ENCODE measurements around the gene ATAD1.

The ATAD1 gene

DNA sequence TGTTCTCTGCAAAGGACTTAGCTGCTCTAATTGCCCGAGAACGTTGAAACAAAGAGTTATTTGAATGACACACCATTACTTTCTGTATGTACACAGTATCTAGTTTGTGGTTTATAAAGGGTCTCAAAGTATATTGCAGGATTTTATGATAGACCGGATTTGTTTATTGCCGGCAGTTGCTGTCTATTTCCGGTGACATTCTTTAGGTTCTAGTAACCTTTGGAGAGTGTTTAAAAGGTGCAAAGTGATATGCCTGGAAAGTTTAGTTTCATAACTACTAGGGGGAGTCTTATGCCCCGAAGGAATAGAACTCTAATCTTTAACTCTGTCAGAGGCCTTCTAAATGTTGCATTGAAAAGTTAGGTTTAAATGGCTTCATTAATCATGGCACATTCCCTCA lies 94.5 kb downstream of the ATAD1 start:
- ATAC-seq = no peak
- TF ChIP-seq, protein P1, sequence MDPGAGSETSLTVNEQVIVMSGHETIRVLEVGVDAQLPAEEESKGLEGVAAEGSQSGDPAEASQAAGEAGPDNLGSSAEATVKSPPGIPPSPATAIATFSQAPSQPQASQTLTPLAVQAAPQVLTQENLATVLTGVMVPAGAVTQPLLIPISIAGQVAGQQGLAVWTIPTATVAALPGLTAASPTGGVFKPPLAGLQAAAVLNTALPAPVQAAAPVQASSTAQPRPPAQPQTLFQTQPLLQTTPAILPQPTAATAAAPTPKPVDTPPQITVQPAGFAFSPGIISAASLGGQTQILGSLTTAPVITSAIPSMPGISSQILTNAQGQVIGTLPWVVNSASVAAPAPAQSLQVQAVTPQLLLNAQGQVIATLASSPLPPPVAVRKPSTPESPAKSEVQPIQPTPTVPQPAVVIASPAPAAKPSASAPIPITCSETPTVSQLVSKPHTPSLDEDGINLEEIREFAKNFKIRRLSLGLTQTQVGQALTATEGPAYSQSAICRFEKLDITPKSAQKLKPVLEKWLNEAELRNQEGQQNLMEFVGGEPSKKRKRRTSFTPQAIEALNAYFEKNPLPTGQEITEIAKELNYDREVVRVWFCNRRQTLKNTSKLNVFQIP (CRISPR knock-in tag; IDR thresholded peaks at IDR 0.05; ENCODE audit: borderline replicate concordance, low read depth) = no peak
- no peak for TF ChIP-seq CREB5 (CRISPR knock-in tag; IDR thresholded peaks at IDR 0.05; ENCODE audit: low read depth)
- TF ChIP-seq, protein P2, sequence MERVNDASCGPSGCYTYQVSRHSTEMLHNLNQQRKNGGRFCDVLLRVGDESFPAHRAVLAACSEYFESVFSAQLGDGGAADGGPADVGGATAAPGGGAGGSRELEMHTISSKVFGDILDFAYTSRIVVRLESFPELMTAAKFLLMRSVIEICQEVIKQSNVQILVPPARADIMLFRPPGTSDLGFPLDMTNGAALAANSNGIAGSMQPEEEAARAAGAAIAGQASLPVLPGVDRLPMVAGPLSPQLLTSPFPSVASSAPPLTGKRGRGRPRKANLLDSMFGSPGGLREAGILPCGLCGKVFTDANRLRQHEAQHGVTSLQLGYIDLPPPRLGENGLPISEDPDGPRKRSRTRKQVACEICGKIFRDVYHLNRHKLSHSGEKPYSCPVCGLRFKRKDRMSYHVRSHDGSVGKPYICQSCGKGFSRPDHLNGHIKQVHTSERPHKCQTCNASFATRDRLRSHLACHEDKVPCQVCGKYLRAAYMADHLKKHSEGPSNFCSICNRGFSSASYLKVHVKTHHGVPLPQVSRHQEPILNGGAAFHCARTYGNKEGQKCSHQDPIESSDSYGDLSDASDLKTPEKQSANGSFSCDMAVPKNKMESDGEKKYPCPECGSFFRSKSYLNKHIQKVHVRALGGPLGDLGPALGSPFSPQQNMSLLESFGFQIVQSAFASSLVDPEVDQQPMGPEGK (CRISPR knock-in tag; IDR thresholded peaks at IDR 0.05; ENCODE audit: borderline replicate concordance) = no peak
- no peak for TF ChIP-seq ARNTL (CRISPR knock-in tag; IDR thresholded peaks at IDR 0.05; ENCODE audit: borderline replicate concordance, low read depth)
- TF ChIP-seq ZC3H10 (CRISPR knock-in tag; IDR thresholded peaks at IDR 0.05) = no peak
- no peak for TF ChIP-seq ESRRG (CRISPR knock-in tag; IDR thresholded peaks at IDR 0.05)
- no peak for TF ChIP-seq PPARA (CRISPR knock-in tag; IDR thresholded peaks at IDR 0.05; ENCODE audit: borderline replicate concordance)
- TF ChIP-seq OSR1 (CRISPR knock-in tag; IDR thresholded peaks at IDR 0.05) = no peak
- TF ChIP-seq ZNF565 (CRISPR knock-in tag; conservative IDR thresholded peaks at IDR 0.05; ENCODE audit: low read depth) = no peak
- TF ChIP-seq CSDC2 (CRISPR knock-in tag; IDR thresholded peaks at IDR 0.05) = no peak
- TF ChIP-seq TOX (CRISPR knock-in tag; IDR thresholded peaks at IDR 0.05; ENCODE audit: borderline replicate concordance) = no peak
- no peak for TF ChIP-seq SNAI2 (CRISPR knock-in tag; IDR thresholded peaks at IDR 0.05)
- TF ChIP-seq TCF4 (CRISPR knock-in tag; IDR thresholded peaks at IDR 0.05; ENCODE audit: borderline replicate concordance) = no peak
- TF ChIP-seq ZNF8 (CRISPR knock-in tag; IDR thresholded peaks at IDR 0.05) = no peak
- no peak for TF ChIP-seq BACH2 (CRISPR knock-in tag; IDR thresholded peaks at IDR 0.05; ENCODE audit: borderline replicate concordance)
- no peak for TF ChIP-seq CSRNP3 (CRISPR knock-in tag; IDR thresholded peaks at IDR 0.05)
- no peak for TF ChIP-seq ISL1 (CRISPR knock-in tag; IDR thresholded peaks at IDR 0.05)
- TF ChIP-seq ZFP30 (CRISPR knock-in tag; IDR thresholded peaks at IDR 0.05) = no peak
- no peak for TF ChIP-seq RARB (CRISPR knock-in tag; IDR thresholded peaks at IDR 0.05)
- TF ChIP-seq ZFP3 (CRISPR knock-in tag; IDR thresholded peaks at IDR 0.05) = no peak

DNA sequence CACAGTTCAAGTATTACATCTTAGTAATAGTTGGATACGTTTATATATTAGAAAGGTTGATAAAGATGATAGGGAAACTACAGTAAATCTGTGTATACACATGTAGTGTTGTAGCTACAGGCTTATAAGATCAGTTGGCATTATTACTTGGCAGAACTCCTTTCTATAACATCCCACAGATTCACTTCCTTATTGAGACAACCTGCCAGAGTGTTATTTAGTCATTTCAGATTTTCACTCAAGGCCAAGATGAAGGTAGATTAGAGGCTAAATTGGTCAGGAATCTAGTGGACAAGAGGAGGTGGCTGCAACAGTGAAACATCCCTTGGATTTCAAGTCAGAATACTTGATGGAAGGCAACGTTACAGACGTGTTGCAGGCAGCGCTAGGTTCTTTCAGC lies 95.3 kb downstream of the ATAD1 start:
- ATAC-seq = no peak
- no peak for TF ChIP-seq BACH2 (CRISPR knock-in tag; IDR thresholded peaks at IDR 0.05; ENCODE audit: borderline replicate concordance)
- TF ChIP-seq TOX (CRISPR knock-in tag; IDR thresholded peaks at IDR 0.05; ENCODE audit: borderline replicate concordance) = no peak
- TF ChIP-seq, protein P3, sequence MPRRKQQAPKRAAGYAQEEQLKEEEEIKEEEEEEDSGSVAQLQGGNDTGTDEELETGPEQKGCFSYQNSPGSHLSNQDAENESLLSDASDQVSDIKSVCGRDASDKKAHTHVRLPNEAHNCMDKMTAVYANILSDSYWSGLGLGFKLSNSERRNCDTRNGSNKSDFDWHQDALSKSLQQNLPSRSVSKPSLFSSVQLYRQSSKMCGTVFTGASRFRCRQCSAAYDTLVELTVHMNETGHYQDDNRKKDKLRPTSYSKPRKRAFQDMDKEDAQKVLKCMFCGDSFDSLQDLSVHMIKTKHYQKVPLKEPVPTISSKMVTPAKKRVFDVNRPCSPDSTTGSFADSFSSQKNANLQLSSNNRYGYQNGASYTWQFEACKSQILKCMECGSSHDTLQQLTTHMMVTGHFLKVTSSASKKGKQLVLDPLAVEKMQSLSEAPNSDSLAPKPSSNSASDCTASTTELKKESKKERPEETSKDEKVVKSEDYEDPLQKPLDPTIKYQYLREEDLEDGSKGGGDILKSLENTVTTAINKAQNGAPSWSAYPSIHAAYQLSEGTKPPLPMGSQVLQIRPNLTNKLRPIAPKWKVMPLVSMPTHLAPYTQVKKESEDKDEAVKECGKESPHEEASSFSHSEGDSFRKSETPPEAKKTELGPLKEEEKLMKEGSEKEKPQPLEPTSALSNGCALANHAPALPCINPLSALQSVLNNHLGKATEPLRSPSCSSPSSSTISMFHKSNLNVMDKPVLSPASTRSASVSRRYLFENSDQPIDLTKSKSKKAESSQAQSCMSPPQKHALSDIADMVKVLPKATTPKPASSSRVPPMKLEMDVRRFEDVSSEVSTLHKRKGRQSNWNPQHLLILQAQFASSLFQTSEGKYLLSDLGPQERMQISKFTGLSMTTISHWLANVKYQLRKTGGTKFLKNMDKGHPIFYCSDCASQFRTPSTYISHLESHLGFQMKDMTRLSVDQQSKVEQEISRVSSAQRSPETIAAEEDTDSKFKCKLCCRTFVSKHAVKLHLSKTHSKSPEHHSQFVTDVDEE (CRISPR knock-in tag; IDR thresholded peaks at IDR 0.05) = no peak
- no peak for TF ChIP-seq RARB (CRISPR knock-in tag; IDR thresholded peaks at IDR 0.05)
- no peak for TF ChIP-seq ZNF8 (CRISPR knock-in tag; IDR thresholded peaks at IDR 0.05)
- TF ChIP-seq, protein P1 (CRISPR knock-in tag; IDR thresholded peaks at IDR 0.05; ENCODE audit: borderline replicate concordance, low read depth) = no peak
- no peak for TF ChIP-seq ZNF565 (CRISPR knock-in tag; conservative IDR thresholded peaks at IDR 0.05; ENCODE audit: low read depth)
- no peak for TF ChIP-seq CSRNP3 (CRISPR knock-in tag; IDR thresholded peaks at IDR 0.05)
- no peak for TF ChIP-seq ZNF70 (CRISPR knock-in tag; IDR thresholded peaks at IDR 0.05)
- no peak for TF ChIP-seq ESRRG (CRISPR knock-in tag; IDR thresholded peaks at IDR 0.05)
- TF ChIP-seq SNAI2 (CRISPR knock-in tag; IDR thresholded peaks at IDR 0.05) = no peak
- TF ChIP-seq CREB5 (CRISPR knock-in tag; IDR thresholded peaks at IDR 0.05; ENCODE audit: low read depth) = no peak
- no peak for TF ChIP-seq PPARA (CRISPR knock-in tag; IDR thresholded peaks at IDR 0.05; ENCODE audit: borderline replicate concordance)
- TF ChIP-seq ISL1 (CRISPR knock-in tag; IDR thresholded peaks at IDR 0.05) = no peak
- no peak for TF ChIP-seq TCF4 (CRISPR knock-in tag; IDR thresholded peaks at IDR 0.05; ENCODE audit: borderline replicate concordance)
- no peak for TF ChIP-seq OSR1 (CRISPR knock-in tag; IDR thresholded peaks at IDR 0.05)
- TF ChIP-seq, protein P2 (CRISPR knock-in tag; IDR thresholded peaks at IDR 0.05; ENCODE audit: borderline replicate concordance) = no peak

Data from SK-N-SH treated with all-trans-retinoic acid at 6 μM for 48 hours (cell line).